Spleen (tissue), 11 donors: ENCODE data around the gene TSPAN17. TPM values are rescaled to one million over a fixed set of nuclear protein-coding genes. Genes with fewer than 3 reads are reported as not detected.

ENCODE experiments used
- DNase-seq: peaks from one replicate; pipeline ENCODE4 v3.0.0-alpha.2; 2020
- H3K27ac ChIP-seq, 8 donors: fragments of 200-600 bp; sonication (generic) in 7 of 8; 1 replicate in 4 of 8; 2 replicates in 4 of 8; pipeline versions ENCODE4 v1.5.0 to v1.8.0; 2016 to 2021; ENCODE audit warnings: inconsistent platforms in 4 of 8, mild to moderate bottlenecking in 4 of 8, moderate library complexity in 1 of 8
- H3K27me3 ChIP-seq, 7 donors: fragments of 200-600 bp; sonication (generic) in 6 of 7; replicated peaks in 1 of 7; 1 replicate in 4 of 7; 2 replicates in 3 of 7; pipeline versions ENCODE4 v1.5.0 to v1.8.0; 2016 to 2021; ENCODE audit warnings: inconsistent platforms in 3 of 7, mild to moderate bottlenecking in 1 of 7
- H3K36me3 ChIP-seq, 6 donors: fragments of 200-600 bp; sonication (generic) in 5 of 6; 1 replicate in 4 of 6; 2 replicates in 2 of 6; pipeline versions ENCODE4 v1.5.0 to v1.8.0; 2016 to 2021; ENCODE audit warnings: inconsistent platforms in 2 of 6
- H3K4me1 ChIP-seq, 6 donors: fragments of 200-600 bp; sonication (generic) in 5 of 6; 1 replicate in 3 of 6; 2 replicates in 3 of 6; pipeline versions ENCODE4 v1.5.0 to v1.8.0; 2016 to 2021; ENCODE audit warnings: inconsistent platforms in 3 of 6
- H3K4me3 ChIP-seq, 8 donors: fragments of 200-600 bp; sonication (generic) in 7 of 8; 1 replicate in 4 of 8; 2 replicates in 4 of 8; pipeline versions ENCODE4 v1.5.0 to v1.8.0; 2016 to 2021; ENCODE audit warnings: inconsistent platforms in 4 of 8, mild to moderate bottlenecking in 4 of 8, moderate library complexity in 2 of 8
- H3K9me3 ChIP-seq, 8 donors: fragments of 200-600 bp; sonication (generic) in 7 of 8; 1 replicate in 4 of 8; 2 replicates in 4 of 8; pipeline versions ENCODE4 v1.5.0 to v1.8.0; 2016 to 2021; ENCODE audit warnings: inconsistent platforms in 4 of 8
- POLR2A ChIP-seq, 3 donors: fragments of 450-650 bp; IDR thresholded peaks; one replicate each; pipeline ENCODE4 v1.5.1; 2017; ENCODE audit warnings: antibody characterized with exemption in 3 of 3, mild to moderate bottlenecking in 1 of 3
- POLR2AphosphoS5 ChIP-seq, 3 donors: sonication (generic); formaldehyde crosslinking; IDR thresholded peaks; one replicate each; pipeline ENCODE4 v1.5.1; 2017; ENCODE audit warnings: antibody characterized with exemption in 3 of 3
- WGBS, 5 donors: extraction: QIAGEN DNeasy Blood & Tissue Kit in 3 of 5; methylation state at CpG; one replicate each; pipeline versions ENCODE4 v1.1.5 to v1.1.7; 2013 to 2018; 5-methylcytosine and 5-hydroxymethylcytosine counted together
- intact Hi-C: fragments of 100-400 bp; cut with DNase I; formaldehyde crosslinking; loops from one replicate; pipeline ENCODE4 v1.15.0; 2023; ENCODE audit warnings: low total_unique reads
- polyA plus RNA-seq, 3 donors: library from polyadenylated mRNA; stranded (reverse); fragments of 200-250 nt; gene quantifications; one replicate each; pipeline ENCODE4 v1.2.1, GENCODE V29; 2013
- total RNA-seq, 7 donors: library from RNA; depleted of rRNA in 3 of 7; stranded (reverse); fragments of >200 nt in 3 of 7; fragmentation: NEBNext Ultra II Directional in 4 of 7; extraction: Animal tissue kit (Norgen Biotek cat#: 25700) in 4 of 7; gene quantifications; one replicate each; pipeline versions ENCODE4 v1.1.0 to v1.2.1, GENCODE V29; 2016 to 2021
- TF ChIP-seq, protein P1 (sequence below), 11 experiments: fragments of 200-600 bp in 7 of 11; fragments of 450-650 bp in 4 of 11; sonication (generic) in 4 of 11; IDR thresholded peaks in 8 of 11; conservative IDR thresholded peaks in 3 of 11; 1 replicate in 7 of 11; 2 replicates in 4 of 11; pipeline versions ENCODE4 v1.4.0 to v1.8.0; 2016 to 2021; ENCODE audit warnings: antibody characterized with exemption in 11 of 11, inconsistent platforms in 4 of 11, mild to moderate bottlenecking in 1 of 11
- donor health status: healthy with polysubstance abuse.
- donor health status: DM: no; HTN: no; CAD: no; lungs with moderate emphysema.
- donor health status: DM: no; HTN: no; CAD: no.
- donor health status: Bipolar disorder and iron deficiency.
- donor health status: healthy.
- donor health status: DM: no; HTN: no; CAD: no.
- donor health status: DM: yes; HTN: yes; CAD: no.

TSPAN17 gene
- total and polyA plus RNA-seq, 10 donors = 15.3 to 36.4 (median 23.4) TPM

DNA sequence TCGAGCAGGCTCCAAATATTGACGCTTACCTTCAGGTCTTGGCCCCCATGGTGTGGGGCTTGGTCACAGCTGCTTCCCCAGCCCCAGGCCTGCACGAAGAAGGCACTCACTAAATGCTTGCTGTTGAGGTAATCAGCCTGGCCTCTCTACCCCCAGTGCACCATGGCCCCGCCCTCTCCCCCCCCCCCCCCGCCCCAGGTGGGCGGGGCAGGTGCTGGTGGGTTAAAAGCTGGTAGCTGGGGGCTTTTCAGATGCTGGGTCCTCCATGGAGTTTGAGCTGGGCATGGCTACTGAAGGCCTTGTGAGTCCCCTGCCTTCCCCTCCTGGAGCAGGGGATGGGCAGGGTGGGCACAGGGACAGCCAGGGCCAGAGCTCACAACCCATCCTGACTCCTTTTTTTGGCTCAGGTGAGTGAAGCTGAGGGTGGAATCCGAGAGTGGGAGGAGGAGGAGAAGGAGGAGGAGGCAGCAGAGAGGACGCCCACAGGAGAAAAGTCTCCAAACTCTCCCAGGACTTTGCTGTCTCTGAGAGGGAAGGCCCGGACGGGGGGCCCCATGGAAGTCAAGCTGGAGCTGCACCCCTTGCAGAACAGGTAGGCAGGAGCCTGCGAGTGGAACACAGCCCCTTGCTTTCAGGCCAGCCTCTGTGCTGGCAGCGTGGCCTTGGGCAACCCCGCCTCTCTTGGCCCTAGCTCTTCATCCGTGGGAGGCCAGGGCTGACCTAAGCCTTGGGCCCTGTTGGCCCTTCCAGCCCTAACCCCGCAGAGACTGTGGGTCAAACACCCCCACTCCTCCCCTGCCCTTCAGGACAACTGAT is 4.4 kb upstream of the TSPAN17 start:
- WGBS, 5 donors = 62 to 82% (median 67%) methylated on average over 10 to 15 of the region's 15 CpGs
- no peak for DNase-seq
- Histone ChIP-seq H3K27ac (no peak overlapping the region), H3K4me3 (no peak overlapping the region), H3K36me3 (no peaks in the 10 kb centered on the region), H3K27me3 (peaks cover 0 to 9% (median 0%) of the 10 kb centered on the region in 7 donors), H3K4me1 (peaks cover 5 to 15% (median 11%) of the 10 kb centered on the region in 6 donors), H3K9me3 (no peaks in the 10 kb centered on the region)
- TF ChIP-seq, protein P1, sequence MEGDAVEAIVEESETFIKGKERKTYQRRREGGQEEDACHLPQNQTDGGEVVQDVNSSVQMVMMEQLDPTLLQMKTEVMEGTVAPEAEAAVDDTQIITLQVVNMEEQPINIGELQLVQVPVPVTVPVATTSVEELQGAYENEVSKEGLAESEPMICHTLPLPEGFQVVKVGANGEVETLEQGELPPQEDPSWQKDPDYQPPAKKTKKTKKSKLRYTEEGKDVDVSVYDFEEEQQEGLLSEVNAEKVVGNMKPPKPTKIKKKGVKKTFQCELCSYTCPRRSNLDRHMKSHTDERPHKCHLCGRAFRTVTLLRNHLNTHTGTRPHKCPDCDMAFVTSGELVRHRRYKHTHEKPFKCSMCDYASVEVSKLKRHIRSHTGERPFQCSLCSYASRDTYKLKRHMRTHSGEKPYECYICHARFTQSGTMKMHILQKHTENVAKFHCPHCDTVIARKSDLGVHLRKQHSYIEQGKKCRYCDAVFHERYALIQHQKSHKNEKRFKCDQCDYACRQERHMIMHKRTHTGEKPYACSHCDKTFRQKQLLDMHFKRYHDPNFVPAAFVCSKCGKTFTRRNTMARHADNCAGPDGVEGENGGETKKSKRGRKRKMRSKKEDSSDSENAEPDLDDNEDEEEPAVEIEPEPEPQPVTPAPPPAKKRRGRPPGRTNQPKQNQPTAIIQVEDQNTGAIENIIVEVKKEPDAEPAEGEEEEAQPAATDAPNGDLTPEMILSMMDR (IDR thresholded peaks at IDR 0.05 in 8 of 11, conservative IDR thresholded peaks at IDR 0.05 in 3 of 11) = no peak
- TF ChIP-seq POLR2AphosphoS5 (IDR thresholded peaks at IDR 0.05) (no peak), POLR2A (IDR thresholded peaks at IDR 0.05) (no peak)
- intact Hi-C loops = no loop called here

DNA sequence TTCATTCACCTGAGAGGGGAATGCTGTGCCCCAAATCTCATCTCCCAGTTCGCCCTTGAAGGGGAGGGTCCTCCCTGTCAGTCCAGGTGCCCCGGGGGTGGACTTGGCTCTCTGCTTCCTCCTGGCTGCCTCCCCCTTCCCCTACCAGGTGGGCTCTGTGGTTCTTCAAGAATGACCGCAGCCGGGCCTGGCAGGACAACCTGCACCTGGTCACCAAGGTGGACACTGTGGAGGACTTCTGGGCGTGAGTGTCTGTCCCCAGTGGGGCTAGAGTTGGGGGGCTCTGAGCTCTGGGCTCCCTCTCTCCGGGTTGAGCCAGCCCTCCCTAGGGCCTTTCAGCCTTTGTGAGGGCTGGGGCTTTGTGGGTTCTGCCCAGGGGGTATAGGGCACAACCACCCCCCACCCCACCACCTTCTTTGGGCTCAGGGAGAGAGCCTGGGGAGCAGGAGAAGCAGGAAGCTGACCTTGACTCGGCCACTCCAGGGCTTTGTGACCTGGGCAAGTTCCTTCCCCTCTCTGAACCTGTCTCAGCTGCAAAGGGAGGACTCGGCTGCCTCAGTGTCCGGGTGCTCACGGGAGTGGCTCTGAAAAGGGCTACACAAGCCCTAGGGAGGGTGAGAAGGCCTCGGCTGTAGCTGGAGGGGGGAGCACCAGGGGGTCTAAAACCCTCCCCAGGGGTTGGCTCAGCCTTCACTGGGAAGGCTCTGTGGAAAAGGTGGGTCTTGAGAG is 3.6 kb upstream of the TSPAN17 start:
- intact Hi-C loops = no loop called here
- H3K27me3 ChIP-seq = peaks cover 0 to 9% (median 0%) of the 10 kb centered on the region in 7 donors
- H3K4me1 ChIP-seq = peaks cover 12 to 23% (median 19%) of the 10 kb centered on the region in 6 donors
- no peak overlapping the region for H3K27ac ChIP-seq
- WGBS, 5 donors = 80 to 91% (median 85%) methylated on average over 6 to 11 of the region's 11 CpGs
- no peak overlapping the region for H3K4me3 ChIP-seq
- no peak for DNase-seq
- TF ChIP-seq POLR2AphosphoS5 (IDR thresholded peaks at IDR 0.05) (no peak), POLR2A (IDR thresholded peaks at IDR 0.05) (no peak)
- TF ChIP-seq, protein P1 (IDR thresholded peaks at IDR 0.05 in 8 of 11, conservative IDR thresholded peaks at IDR 0.05 in 3 of 11) = no peak
- no peaks in the 10 kb centered on the region for H3K9me3 ChIP-seq
- H3K36me3 ChIP-seq = no peaks in the 10 kb centered on the region

DNA sequence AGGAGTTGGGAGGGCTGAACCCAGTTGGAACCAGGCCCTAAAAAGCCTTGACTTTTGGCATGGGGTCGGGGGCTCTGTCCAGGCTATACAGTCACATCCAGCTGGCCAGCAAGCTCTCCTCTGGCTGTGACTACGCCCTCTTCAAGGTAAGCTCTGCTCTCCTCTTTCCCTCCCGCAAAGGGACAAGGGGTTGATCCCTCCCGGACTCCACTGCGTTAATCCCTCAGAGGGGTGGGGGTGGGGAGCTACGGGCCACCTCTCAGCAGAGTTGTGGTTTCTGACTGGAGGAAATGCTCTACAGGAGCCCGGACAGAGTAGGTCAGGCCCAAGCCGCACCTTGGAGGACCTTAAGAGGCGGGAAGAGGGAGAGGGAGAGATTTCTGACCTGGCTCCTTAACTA is 3.0 kb upstream of the TSPAN17 start:
- no peak for DNase-seq
- intact Hi-C loops = no loop called here
- Histone ChIP-seq H3K4me3 (no peak overlapping the region), H3K36me3 (no peaks in the 10 kb centered on the region), H3K4me1 (peaks cover 17 to 29% (median 26%) of the 10 kb centered on the region in 6 donors), H3K27ac (no peak overlapping the region), H3K27me3 (peaks cover 0 to 9% (median 0%) of the 10 kb centered on the region in 7 donors), H3K9me3 (no peaks in the 10 kb centered on the region)
- 72 to 85% (median 73%) methylated on average over 9 of the region's 9 CpGs for WGBS, 5 donors
- no peak for TF ChIP-seq POLR2AphosphoS5 (IDR thresholded peaks at IDR 0.05)
- TF ChIP-seq POLR2A (IDR thresholded peaks at IDR 0.05) = no peak
- TF ChIP-seq, protein P1 (IDR thresholded peaks at IDR 0.05 in 8 of 11, conservative IDR thresholded peaks at IDR 0.05 in 3 of 11) = no peak
